PC-3 (cell line): ENCODE results near the gene SLC35A2. TPM values are rescaled to one million over a fixed set of nuclear protein-coding genes. Genes with fewer than 3 reads are reported as not detected.
"Not testable (repeated sequence)": the region's sequence is repeated elsewhere in the genome, so short reads cannot be mapped to it uniquely, and the experiment has no call there.

ENCODE experiments used
- ATAC-seq: fragments of 200-7000 bp; cut with Tn5 transposase; 2 replicates; pipeline ENCODE4 v1.9.1; 2020; ENCODE audit warnings: mild to moderate bottlenecking, moderate library complexity
- BruUV-seq: library from RNA; stranded (reverse); fragments of 400-500 nt; replicated peaks from 2 replicates; lab custom pipeline; 2021; lab: Mats Ljungman, UMichigan
- CTCF ChIA-PET: fragments of 300-600 bp; sonication (Branson Sonifier 250); formaldehyde crosslinking; loops from one replicate; lab custom pipeline; 2022; ENCODE audit warnings: antibody characterized with exemption; lab: Charles Lee
- POLR2A ChIA-PET: fragments of 300-600 bp; sonication (Branson Sonifier 250); formaldehyde crosslinking; loops from one replicate; lab custom pipeline; 2022; ENCODE audit warnings: antibody characterized with exemption; ENCODE audit not compliant: unreplicated experiment; lab: Charles Lee
- DNase-seq: peaks from one replicate; pipeline ENCODE4 v3.0.0-alpha.2; 2015
- H2AFZ ChIP-seq: fragments of 300-600 bp; sonication (generic); 2 replicates; pipeline ENCODE4 v1.6.0; 2016; ENCODE audit warnings: antibody characterized with exemption, low read length
- H3F3A ChIP-seq: fragments of 300-600 bp; sonication (generic); one replicate; pipeline ENCODE4 v1.6.0; 2017; ENCODE audit warnings: antibody characterized with exemption, low read length, control low read depth, mild to moderate bottlenecking; ENCODE audit not compliant: unreplicated experiment
- H3K27ac ChIP-seq: fragments of 300-600 bp; sonication (generic); 2 replicates; pipeline ENCODE4 v1.5.1; 2016; ENCODE audit warnings: mild to moderate bottlenecking, low read length
- H3K27me3 ChIP-seq: fragments of 300-600 bp; sonication (generic); 2 replicates; pipeline ENCODE4 v1.6.1; 2016; ENCODE audit warnings: low read length, mixed read lengths
- H3K36me3 ChIP-seq: fragments of 300-600 bp; sonication (generic); 2 replicates; pipeline ENCODE4 v1.6.1; 2016; ENCODE audit warnings: low read depth, mixed run types, low read length, mixed read lengths
- H3K4me1 ChIP-seq: fragments of 300-600 bp; sonication (generic); 2 replicates; pipeline ENCODE4 v1.5.1; 2016; ENCODE audit warnings: low read length; ENCODE audit not compliant: insufficient read depth
- H3K4me2 ChIP-seq: fragments of 300-600 bp; sonication (generic); 2 replicates; pipeline ENCODE4 v1.6.0; 2016; ENCODE audit warnings: low read length
- H3K4me3 ChIP-seq: fragments of 300-600 bp; sonication (generic); 2 replicates; pipeline ENCODE4 v1.5.1; 2016; ENCODE audit warnings: mild to moderate bottlenecking, low read length, mixed read lengths
- H3K79me2 ChIP-seq: fragments of 300-600 bp; sonication (generic); 2 replicates; pipeline ENCODE4 v1.6.1; 2017; ENCODE audit warnings: low read length, mixed read lengths
- H3K9ac ChIP-seq: fragments of 300-600 bp; sonication (generic); 2 replicates; pipeline ENCODE4 v1.6.0; 2016; ENCODE audit warnings: mild to moderate bottlenecking, low read length
- H3K9me2 ChIP-seq: fragments of 300-600 bp; sonication (generic); replicated peaks from 2 replicates; pipeline ENCODE4 v1.6.1; 2016; ENCODE audit warnings: mixed run types, low read length, mixed read lengths
- H3K9me3 ChIP-seq: fragments of 300-600 bp; sonication (generic); 2 replicates; pipeline ENCODE4 v1.6.1; 2016; ENCODE audit warnings: low read length, mixed read lengths
- H4K20me1 ChIP-seq: fragments of 300-600 bp; sonication (generic); 2 replicates; pipeline ENCODE4 v1.6.1; 2016; ENCODE audit warnings: low read length, mixed read lengths
- CTCF ChIP-seq: fragments of 300-600 bp; sonication (generic); conservative IDR thresholded peaks from 2 replicates; pipeline ENCODE4 v1.5.1; 2017; ENCODE audit warnings: antibody characterized with exemption, low read depth, mild to moderate bottlenecking, low read length
- EZH2 ChIP-seq: fragments of 300-600 bp; sonication (generic); IDR thresholded peaks from one replicate; pipeline ENCODE4 v1.6.1; 2017; ENCODE audit warnings: antibody characterized with exemption, mild to moderate bottlenecking, low read length; ENCODE audit not compliant: unreplicated experiment
- EZH2phosphoT487 ChIP-seq: fragments of 300-600 bp; sonication (generic); IDR thresholded peaks from 2 replicates; pipeline ENCODE4 v1.6.1; 2018; ENCODE audit warnings: mild to moderate bottlenecking, antibody characterized with exemption, low read length, borderline replicate concordance
- intact Hi-C: fragments of 100-400 bp; cut with micrococcal nuclease; formaldehyde crosslinking; loops from 2 replicates; pipeline ENCODE4 v1.9.0; 2023
- total RNA-seq: library from RNA; depleted of rRNA; stranded (reverse); fragments of >200 nt; gene quantifications from 2 replicates; pipeline ENCODE4 v1.2.3, GENCODE V29; 2014

The SLC35A2 gene
- total RNA-seq, 1 experiment from 2014 or later = 46.8 TPM

- Histone ChIP-seq H3K9me2 (no peaks in the 10 kb centered on the region), H3K9ac (peak overlapping the region; percentile 61; the same call in 1 of the 2 replicates), H4K20me1 (no peaks in the 10 kb centered on the region), H3K4me1 (peaks cover 9% of the 10 kb centered on the region; the same call in 1 of the 2 replicates), H3K27ac (no peak overlapping the region), H2AFZ (peak overlapping the region; percentile 86), H3K36me3 (no peaks in the 10 kb centered on the region; the same call in 1 of the 2 replicates), H3K79me2 (peaks cover 7% of the 10 kb centered on the region), H3K4me2 (peak overlapping the region; percentile 96), H3F3A (no peaks in the 10 kb centered on the region), H3K4me3 (peak overlapping the region; percentile 64), H3K27me3 (no peaks in the 10 kb centered on the region), H3K9me3 (no peaks in the 10 kb centered on the region)
- BruUV-seq = TSS peak; percentile 25
- ChIA-PET CTCF (no interaction called here), POLR2A (no interaction called here)
- TF ChIP-seq CTCF = no peak
- TF ChIP-seq EZH2phosphoT487 = no peak
- TF ChIP-seq EZH2 = no peak
- intact Hi-C loops = loop anchor here (2.0 kb wide), 3 partner anchors 22 to 88 kb away; partner anchors contain the start of gene HDAC6
- peak; percentile 12 for DNase-seq
- ATAC-seq = no peak
Measured at GRCh38 chrX:48890296-48890925, 21.0 kb downstream of the SLC35A2 start.

DNA sequence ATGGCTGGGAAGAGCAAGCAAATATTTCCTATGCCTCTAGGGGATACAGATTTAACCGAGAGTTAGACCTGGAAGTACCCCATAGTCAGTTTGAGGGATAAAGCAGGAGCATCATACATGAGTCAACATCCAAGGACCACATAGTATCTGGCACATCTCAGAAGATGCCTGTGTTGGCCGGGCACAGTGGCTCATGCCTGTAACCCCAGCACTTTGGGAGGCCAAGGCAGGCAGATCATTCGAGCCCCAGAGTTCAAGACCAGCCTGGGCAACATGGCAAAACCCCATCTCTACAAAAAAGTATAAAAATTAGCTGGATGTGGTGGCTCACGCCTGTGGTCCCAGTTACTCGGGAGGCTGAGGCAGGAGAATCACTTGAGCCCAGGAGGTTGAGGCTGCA, 24.9 kb downstream of the SLC35A2 start:
- H3K36me3 ChIP-seq, H3K27ac ChIP-seq, intact Hi-C loops, H3K4me2 ChIP-seq, H3K27me3 ChIP-seq, H3K4me1 ChIP-seq, H3K4me3 ChIP-seq, H3K9me3 ChIP-seq, BruUV-seq, DNase-seq, H3F3A ChIP-seq, H2AFZ ChIP-seq, CTCF ChIA-PET, H3K79me2 ChIP-seq, H3K9me2 ChIP-seq, H3K9ac ChIP-seq, H4K20me1 ChIP-seq, ATAC-seq: not testable (repeated sequence)
- POLR2A ChIA-PET = interaction anchor here (0.6 kb wide), 1 partner anchor 304 kb away, joined by 11 read pairs; no protein-coding TSS in a partner anchor

GRCh38 chrX:48883729-48884128, 27.7 kb downstream of the SLC35A2 start:
- intact Hi-C loops = no loop called here
- Histone ChIP-seq H3K79me2 (no peaks in the 10 kb centered on the region), H3K4me2 (no peak overlapping the region), H3K9me2 (no peaks in the 10 kb centered on the region), H3K36me3 (no peaks in the 10 kb centered on the region), H3K4me1 (no peaks in the 10 kb centered on the region), H3F3A (no peaks in the 10 kb centered on the region), H4K20me1 (no peaks in the 10 kb centered on the region), H3K4me3 (no peak overlapping the region), H3K9ac (no peak overlapping the region), H3K9me3 (no peaks in the 10 kb centered on the region), H2AFZ (no peak overlapping the region), H3K27ac (no peak overlapping the region), H3K27me3 (no peaks in the 10 kb centered on the region)
- DNase-seq = peak; percentile 14
- no peak for TF ChIP-seq EZH2
- no peak for TF ChIP-seq EZH2phosphoT487
- TF ChIP-seq CTCF = no peak
- BruUV-seq = no TSS peak
- peak; percentile 55 for ATAC-seq
- ChIA-PET CTCF (no interaction called here), POLR2A (no interaction called here)

DNA sequence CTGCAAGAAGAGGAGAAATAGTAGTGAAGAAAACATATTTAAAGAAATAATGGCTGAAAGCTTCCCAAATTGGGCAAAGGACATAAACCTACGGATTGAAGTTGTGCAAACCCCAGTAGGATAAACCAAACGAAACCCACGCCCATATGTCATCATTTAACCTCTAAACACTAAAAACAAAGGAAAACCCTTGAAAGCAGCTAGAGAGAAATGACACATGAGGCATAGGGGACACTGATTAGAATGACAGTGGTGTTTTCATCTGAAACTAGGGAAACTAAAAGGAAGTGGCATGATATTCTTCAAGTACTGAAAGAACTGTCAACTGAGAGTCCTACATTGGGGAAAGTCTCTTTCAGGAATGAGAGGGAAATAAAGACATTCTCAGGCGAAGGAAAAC, 34.5 kb downstream of the SLC35A2 start:
- H3K4me2 ChIP-seq, H3K9ac ChIP-seq, POLR2A ChIA-PET, H3K36me3 ChIP-seq, H2AFZ ChIP-seq, DNase-seq, H4K20me1 ChIP-seq, ATAC-seq, H3K4me3 ChIP-seq, H3K79me2 ChIP-seq, intact Hi-C loops, H3K27ac ChIP-seq, CTCF ChIA-PET, H3K27me3 ChIP-seq, H3K9me3 ChIP-seq, H3K4me1 ChIP-seq, H3K9me2 ChIP-seq, BruUV-seq, H3F3A ChIP-seq: not testable (repeated sequence)

DNA sequence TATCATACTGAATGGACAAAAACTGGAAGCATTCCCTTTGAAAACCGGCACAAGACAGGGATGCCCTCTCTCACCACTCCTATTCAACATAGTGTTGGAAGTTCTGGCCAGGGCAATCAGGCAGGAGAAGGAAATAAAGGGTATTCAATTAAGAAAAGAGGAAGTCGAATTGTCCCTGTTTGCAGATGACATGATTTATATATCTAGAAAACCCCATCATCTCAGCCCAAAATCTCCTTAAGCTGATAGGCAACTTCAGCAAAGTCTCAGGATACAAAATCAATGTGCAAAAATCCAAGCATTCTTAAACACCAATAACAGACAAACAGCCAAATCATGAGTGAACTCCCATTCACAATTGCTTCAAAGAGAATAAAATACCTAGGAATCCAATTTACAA, 39.4 kb downstream of the SLC35A2 start:
- intact Hi-C loops, BruUV-seq, H3K9me3 ChIP-seq, H3K79me2 ChIP-seq, H3K4me3 ChIP-seq, H3K9me2 ChIP-seq, H2AFZ ChIP-seq, POLR2A ChIA-PET, H3F3A ChIP-seq, DNase-seq, H3K27me3 ChIP-seq, H3K4me1 ChIP-seq, H3K36me3 ChIP-seq, H4K20me1 ChIP-seq, H3K4me2 ChIP-seq, ATAC-seq, CTCF ChIA-PET, H3K27ac ChIP-seq, H3K9ac ChIP-seq: not testable (repeated sequence)
